Measurements from ENCODE around the gene UTS2B.

UTS2B gene

GRCh38 chr3:191221638-191222037 is 108.7 kb downstream of the UTS2B start:
- TF ChIP-seq CTCF (IDR thresholded peaks at IDR 0.05) = no peak
- Histone ChIP-seq H3K27ac (no peak overlapping the region), H3K4me3 (no peak overlapping the region), H3K27me3 (no peaks in the 10 kb centered on the region), H3K9me3 (no peaks in the 10 kb centered on the region), H3K36me3 (no peaks in the 10 kb centered on the region), H3K4me1 (no peaks in the 10 kb centered on the region)
- DNase-seq = no peak
- intact Hi-C loops (cut with DNase I; ENCODE audit: low total_unique reads) = no loop called here

DNA sequence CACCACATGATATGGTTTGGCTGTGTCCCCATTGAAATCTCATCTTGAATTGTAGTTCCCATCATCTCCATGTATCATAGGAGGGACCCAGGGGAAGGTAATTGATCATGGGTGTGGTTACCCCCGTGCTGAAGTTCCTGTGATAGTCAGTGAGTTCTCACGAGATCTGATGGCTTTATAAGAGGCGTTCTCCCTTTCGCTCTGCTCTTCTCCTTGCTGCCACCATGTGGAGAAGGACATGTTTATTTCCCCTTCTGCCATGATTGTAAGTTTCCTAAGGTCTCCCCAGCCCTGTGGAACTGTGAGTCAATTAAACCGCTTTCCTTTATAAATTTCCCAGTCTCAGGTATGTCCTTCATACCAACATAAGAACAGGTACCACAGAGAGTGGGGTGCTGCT is 109.4 kb downstream of the UTS2B start:
- TF ChIP-seq CTCF (IDR thresholded peaks at IDR 0.05) = no peak
- DNase-seq = no peak
- intact Hi-C loops (cut with DNase I; ENCODE audit: low total_unique reads) = no loop called here
- H3K27ac ChIP-seq = no peak overlapping the region
- H3K4me3 ChIP-seq = no peak overlapping the region
- H3K9me3 ChIP-seq = no peaks in the 10 kb centered on the region
- H3K4me1 ChIP-seq = no peaks in the 10 kb centered on the region
- H3K27me3 ChIP-seq = no peaks in the 10 kb centered on the region
- H3K36me3 ChIP-seq = no peaks in the 10 kb centered on the region

GRCh38 chr3:191217301-191217700 is 113.0 kb downstream of the UTS2B start:
- Histone ChIP-seq H3K27me3 (no peaks in the 10 kb centered on the region), H3K4me3 (no peak overlapping the region), H3K9me3 (no peaks in the 10 kb centered on the region), H3K4me1 (no peaks in the 10 kb centered on the region), H3K36me3 (no peaks in the 10 kb centered on the region), H3K27ac (no peak overlapping the region)
- intact Hi-C loops (cut with DNase I; ENCODE audit: low total_unique reads) = no loop called here
- DNase-seq = no peak
- no peak for TF ChIP-seq CTCF (IDR thresholded peaks at IDR 0.05)

All from tibial artery (tissue), 4 donors.